H9 (cell line): ENCODE results near the gene ARHGAP11A. TPM values are rescaled to one million over a fixed set of nuclear protein-coding genes. Genes with fewer than 3 reads are reported as not detected.

ENCODE experiments used
- DNase-seq: peaks from one replicate; pipeline ENCODE4 v3.0.0-alpha.2; 2017
- H2AFZ ChIP-seq: one replicate; pipeline ENCODE4 v1.6.1; 2013; ENCODE audit warnings: mild to moderate bottlenecking, low read length, control low read depth, moderate library complexity
- H2AK5ac ChIP-seq: 2 replicates; pipeline ENCODE4 v1.6.1; 2013; ENCODE audit warnings: low read length, control low read depth, mixed read lengths; ENCODE audit not compliant: insufficient read length
- H2BK120ac ChIP-seq: one replicate; pipeline ENCODE4 v1.6.1; 2013; ENCODE audit warnings: low read depth, mild to moderate bottlenecking, low read length, control low read depth, inconsistent platforms; ENCODE audit not compliant: poor library complexity, severe bottlenecking
- H2BK12ac ChIP-seq: 2 replicates; pipeline ENCODE4 v1.6.1; 2013; ENCODE audit warnings: low read length, control low read depth, mixed read lengths, low read depth; ENCODE audit not compliant: insufficient read length
- H2BK15ac ChIP-seq: 2 replicates; pipeline ENCODE4 v1.6.1; 2013; ENCODE audit warnings: low read depth, low read length, control low read depth
- H2BK20ac ChIP-seq: one replicate; pipeline ENCODE4 v1.6.1; 2013; ENCODE audit warnings: low read depth, mild to moderate bottlenecking, low read length, control low read depth, inconsistent platforms; ENCODE audit not compliant: poor library complexity, severe bottlenecking
- H2BK5ac ChIP-seq: 2 replicates; pipeline ENCODE4 v1.6.1; 2013; ENCODE audit warnings: low read length, control low read depth, mixed read lengths; ENCODE audit not compliant: insufficient read length
- H3K14ac ChIP-seq: 2 replicates; pipeline ENCODE4 v1.6.1; 2013; ENCODE audit warnings: low read length, control low read depth; ENCODE audit not compliant: insufficient read depth
- H3K18ac ChIP-seq: 2 replicates; pipeline ENCODE4 v1.6.1; 2013; ENCODE audit warnings: low read depth, mild to moderate bottlenecking, mixed read lengths, low read length, control low read depth; ENCODE audit not compliant: insufficient read length
- H3K23ac ChIP-seq: 2 replicates; pipeline ENCODE4 v1.6.1; 2013; ENCODE audit warnings: low read length, control low read depth, mixed read lengths, low read depth; ENCODE audit not compliant: insufficient read length
- H3K23me2 ChIP-seq: 2 replicates; pipeline ENCODE4 v1.6.1; 2013; ENCODE audit warnings: low read depth, mild to moderate bottlenecking, mixed read lengths, low read length, control low read depth; ENCODE audit not compliant: insufficient read length, poor library complexity, severe bottlenecking
- H3K27ac ChIP-seq: 2 replicates; pipeline ENCODE4 v1.5.1; 2013; ENCODE audit warnings: low read length, control low read depth, mixed read lengths, low read depth; ENCODE audit not compliant: insufficient read length
- H3K27me3 ChIP-seq: 2 replicates; pipeline ENCODE4 v1.6.1; 2013; ENCODE audit warnings: low read length, control low read depth, inconsistent platforms; ENCODE audit not compliant: insufficient read depth
- H3K4ac ChIP-seq: 2 replicates; pipeline ENCODE4 v1.6.1; 2013; ENCODE audit warnings: low read depth, mild to moderate bottlenecking, control low read depth, inconsistent platforms, low read length, moderate library complexity
- H3K4me1 ChIP-seq: 2 replicates; pipeline ENCODE4 v1.6.1; 2013; ENCODE audit warnings: low read length, control low read depth, inconsistent platforms; ENCODE audit not compliant: insufficient read depth
- H3K4me2 ChIP-seq: 2 replicates; pipeline ENCODE4 v1.6.1; 2013; ENCODE audit warnings: low read length, control low read depth, mixed read lengths; ENCODE audit not compliant: insufficient read length, insufficient read depth
- H3K56ac ChIP-seq: 2 replicates; pipeline ENCODE4 v1.6.1; 2013; ENCODE audit warnings: low read depth, mild to moderate bottlenecking, mixed read lengths, low read length, control low read depth; ENCODE audit not compliant: insufficient read length
- H3K79me1 ChIP-seq: 2 replicates; pipeline ENCODE4 v1.6.1; 2013; ENCODE audit warnings: low read depth, mild to moderate bottlenecking, moderate library complexity, low read length, control low read depth, inconsistent platforms; ENCODE audit not compliant: insufficient read depth, poor library complexity, severe bottlenecking
- H3K79me2 ChIP-seq: 2 replicates; pipeline ENCODE4 v1.6.1; 2013; ENCODE audit warnings: low read length, control low read depth, inconsistent platforms; ENCODE audit not compliant: insufficient read depth
- H3K9ac ChIP-seq: 2 replicates; pipeline ENCODE4 v1.6.1; 2013; ENCODE audit warnings: low read length, control low read depth, mixed read lengths; ENCODE audit not compliant: insufficient read length; ENCODE audit errors: extremely low read depth
- H3K9me3 ChIP-seq: one replicate; pipeline ENCODE4 v1.6.1; 2013; ENCODE audit warnings: low read depth, low read length, inconsistent platforms; ENCODE audit not compliant: control insufficient read depth
- H3T11ph ChIP-seq: one replicate; pipeline ENCODE4 v1.6.1; 2013; ENCODE audit warnings: mild to moderate bottlenecking, low read length, control low read depth, inconsistent platforms
- H4K20me1 ChIP-seq: one replicate; pipeline ENCODE4 v1.6.1; 2013; ENCODE audit not compliant: control insufficient read depth, insufficient read length, insufficient read depth
- H4K5ac ChIP-seq: 2 replicates; pipeline ENCODE4 v1.6.1; 2013; ENCODE audit warnings: low read depth, mild to moderate bottlenecking, mixed read lengths, low read length, control low read depth; ENCODE audit not compliant: insufficient read length
- H4K8ac ChIP-seq: replicated peaks from 2 replicates; pipeline ENCODE4 v1.6.1; 2013; ENCODE audit warnings: low read length, control low read depth, mixed read lengths, low read depth; ENCODE audit not compliant: insufficient read length
- H4K91ac ChIP-seq: 2 replicates; pipeline ENCODE4 v1.6.1; 2013; ENCODE audit warnings: low read depth, mild to moderate bottlenecking, moderate library complexity, mixed read lengths, low read length, control low read depth; ENCODE audit not compliant: insufficient read length
- H3K27ac Mint-ChIP-seq, 3 experiments: 2 replicates in 2 of 3; 3 replicates in 1 of 3; pipeline ENCODE4 v1.8.0; 2020 to 2021; ENCODE audit warnings: mixed read lengths in 3 of 3, mild to moderate bottlenecking in 1 of 3, moderate library complexity in 1 of 3
- H3K27me3 Mint-ChIP-seq: 2 replicates; pipeline ENCODE4 v1.8.0; 2021; ENCODE audit warnings: low read depth, mild to moderate bottlenecking, moderate library complexity, mixed read lengths
- H3K36me3 Mint-ChIP-seq, 3 experiments: 2 replicates in 2 of 3; 3 replicates in 1 of 3; pipeline ENCODE4 v1.8.0; 2020 to 2021; ENCODE audit warnings: low read depth in 3 of 3, mixed read lengths in 3 of 3; ENCODE audit not compliant: insufficient read depth in 1 of 3
- H3K4me1 Mint-ChIP-seq, 2 experiments: 2 replicates each; pipeline ENCODE4 v1.8.0; 2020; ENCODE audit warnings: mixed read lengths in 2 of 2
- H3K4me3 Mint-ChIP-seq, 2 experiments: 2 replicates in 1 of 2; 3 replicates in 1 of 2; pipeline ENCODE4 v1.8.0; 2020 to 2021; ENCODE audit warnings: mild to moderate bottlenecking in 2 of 2, mixed read lengths in 2 of 2, moderate library complexity in 1 of 2
- H3K9me3 Mint-ChIP-seq, 2 experiments: 2 replicates in 1 of 2; 3 replicates in 1 of 2; pipeline ENCODE4 v1.8.0; 2020; ENCODE audit warnings: mild to moderate bottlenecking in 2 of 2, mixed read lengths in 2 of 2, moderate library complexity in 1 of 2
- CTCF ChIP-seq: fragments of 200-600 bp; sonication (generic); conservative IDR thresholded peaks from 3 replicates; pipeline ENCODE4 v1.8.0; 2021; ENCODE audit warnings: antibody characterized with exemption, mild to moderate bottlenecking
- WGBS: extraction: QIAGEN DNeasy Blood & Tissue Kit; methylation state at CpG from one replicate; pipeline ENCODE4 v1.1.7; 2013; ENCODE audit warnings: missing lambda C conversion rate, low lambda C conversion rate, mixed read lengths; ENCODE audit not compliant: insufficient read length; ENCODE audit errors: extremely low coverage; 5-methylcytosine and 5-hydroxymethylcytosine counted together
- total RNA-seq: library from RNA; stranded (reverse); gene quantifications from 2 replicates; pipeline ENCODE4 v1.2.1, GENCODE V29; 2021

The ARHGAP11A gene
- total RNA-seq, 1 experiment from 2014 or later: 94.4 TPM

DNA sequence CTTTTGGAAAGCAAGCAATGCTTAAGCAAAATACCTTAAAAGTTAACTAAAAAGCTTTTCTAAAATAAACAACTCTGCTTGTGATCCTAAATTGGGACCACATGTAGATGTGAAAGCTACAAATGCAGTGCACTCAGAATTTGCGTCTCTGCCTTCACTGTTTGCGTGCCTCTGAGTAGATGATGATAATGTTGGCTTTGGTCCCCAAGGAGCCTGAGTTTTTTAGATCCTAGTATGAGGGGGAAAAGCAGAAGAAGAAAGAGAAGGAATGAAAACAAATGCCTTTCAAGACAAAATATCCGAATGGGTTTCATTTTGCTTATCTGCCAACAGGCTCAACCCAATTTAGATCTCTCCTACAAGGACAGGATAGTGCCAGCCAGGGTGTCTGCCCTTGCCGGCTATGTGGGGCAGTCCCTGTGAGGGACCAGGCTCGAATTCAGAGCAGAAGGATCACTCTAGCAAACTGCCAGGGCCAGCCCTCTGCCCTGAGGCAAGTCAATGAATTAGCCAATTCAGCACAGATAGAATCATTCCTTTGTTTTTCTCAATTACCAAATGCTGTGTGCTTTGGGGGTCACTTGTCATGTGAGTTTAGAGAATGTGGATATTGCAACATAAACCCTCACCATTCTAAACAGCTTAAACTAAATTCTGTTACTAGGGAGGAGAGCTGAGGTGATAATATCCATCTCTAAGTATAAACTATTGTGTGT lies 54.8 kb downstream of the ARHGAP11A start:
- no peak overlapping the region for H3K27ac ChIP-seq
- no peaks in the 10 kb centered on the region for H3K23me2 ChIP-seq
- no peak overlapping the region for H2BK120ac ChIP-seq
- no peak overlapping the region for H3K9ac ChIP-seq
- H4K91ac ChIP-seq: no peak overlapping the region
- H2AK5ac ChIP-seq: no peak overlapping the region
- no peaks in the 10 kb centered on the region for H3K9me3 Mint-ChIP-seq
- no peaks in the 10 kb centered on the region for H3K79me1 ChIP-seq
- no peak overlapping the region for H3T11ph ChIP-seq
- no peaks in the 10 kb centered on the region for H4K20me1 ChIP-seq
- H3K4me3 Mint-ChIP-seq: no peak overlapping the region
- WGBS: no CpG with 5 or more reads among the region's 5 CpGs
- H3K27ac Mint-ChIP-seq: peak overlapping the region; percentile 81 to 94 (median 93); a peak in 5 of 7 replicates
- no peak for TF ChIP-seq CTCF
- H3K27me3 ChIP-seq: no peaks in the 10 kb centered on the region
- no peak overlapping the region for H3K23ac ChIP-seq
- H3K4me1 ChIP-seq: peaks cover 9% of the 10 kb centered on the region
- no peak overlapping the region for H4K8ac ChIP-seq
- H3K4ac ChIP-seq: no peak overlapping the region
- peak; percentile 58 for DNase-seq
- peaks cover 42 to 43% of the 10 kb centered on the region in 2 experiments for H3K4me1 Mint-ChIP-seq
- no peak overlapping the region for H2BK12ac ChIP-seq
- H3K36me3 Mint-ChIP-seq: no peaks in the 10 kb centered on the region
- no peak overlapping the region for H4K5ac ChIP-seq
- no peak overlapping the region for H3K18ac ChIP-seq
- no peaks in the 10 kb centered on the region for H3K79me2 ChIP-seq
- H3K27me3 Mint-ChIP-seq: no peaks in the 10 kb centered on the region; the same call in none of the 2 replicates
- H2BK15ac ChIP-seq: no peak overlapping the region
- no peak overlapping the region for H3K14ac ChIP-seq
- H2BK5ac ChIP-seq: no peak overlapping the region
- no peak overlapping the region for H2BK20ac ChIP-seq
- H3K56ac ChIP-seq: no peak overlapping the region
- H3K9me3 ChIP-seq: no peaks in the 10 kb centered on the region
- H3K4me2 ChIP-seq: no peak overlapping the region
- no peak overlapping the region for H2AFZ ChIP-seq
